SK-N-SH (cell line): ENCODE results near the gene CAVIN3. TPM values are rescaled to one million over a fixed set of nuclear protein-coding genes. Genes with fewer than 3 reads are reported as not detected.

Source experiments
- CTCF ChIA-PET: fragments of 300-600, 350-600 bp; formaldehyde crosslinking; extraction: SDS; loops from one replicate; lab custom pipeline; 2021; lab: Yijun Ruan, JAX
- POLR2A ChIA-PET: fragments of 350-600 bp; sonication (Branson Sonifier 250); formaldehyde crosslinking; extraction: SDS; loops from one replicate; lab custom pipeline; 2020; ENCODE audit warnings: antibody characterized with exemption, inconsistent platforms; lab: Yijun Ruan, JAX
- DNase-seq: peaks from one replicate; pipeline ENCODE4 v3.0.0; 2012
- H2AFZ ChIP-seq: fragments of 200-600 bp; sonication (generic); 2 replicates; pipeline ENCODE4 v1.8.1; 2016; ENCODE audit warnings: antibody characterized with exemption, mild to moderate bottlenecking, low read depth
- H3F3A ChIP-seq: fragments of 200-600 bp; sonication (generic); replicated peaks from 2 replicates; pipeline ENCODE3; 2016; ENCODE audit warnings: antibody characterized with exemption, mild to moderate bottlenecking; ENCODE audit not compliant: insufficient read depth
- H3K27ac ChIP-seq, 2 experiments: fragments of 200-500 bp in 1 of 2; fragments of 200-600 bp in 1 of 2; sonication (Bioruptor generic) in 1 of 2; sonication (generic), shearing (Covaris generic) in 1 of 2; 2 replicates each; pipeline versions ENCODE4 v1.5.1 to v1.6.1; 2014 to 2016; ENCODE audit warnings: low read depth in 2 of 2, inconsistent platforms in 1 of 2, low read length in 1 of 2, mild to moderate bottlenecking in 1 of 2, mixed read lengths in 1 of 2
- H3K27me3 ChIP-seq: fragments of 200-600 bp; sonication (generic), shearing (Covaris generic); 2 replicates; pipeline ENCODE4 v1.6.1; 2016; ENCODE audit warnings: mixed run types; ENCODE audit not compliant: insufficient read depth
- H3K36me3 ChIP-seq, 2 experiments: fragments of 200-500 bp in 1 of 2; fragments of 200-600 bp in 1 of 2; sonication (Bioruptor generic) in 1 of 2; sonication (generic) in 1 of 2; replicated peaks in 1 of 2; 2 replicates each; pipeline versions ENCODE3 to v1.5.1; 2014 to 2016; ENCODE audit warnings: low read length in 1 of 2, mild to moderate bottlenecking in 1 of 2; ENCODE audit not compliant: insufficient read depth in 2 of 2, control insufficient read depth in 1 of 2
- H3K4me1 ChIP-seq, 2 experiments: fragments of 200-500 bp in 1 of 2; fragments of 200-600 bp in 1 of 2; sonication (Bioruptor generic) in 1 of 2; sonication (generic), shearing (Covaris generic) in 1 of 2; 2 replicates each; pipeline versions ENCODE4 v1.5.1 to v1.6.1; 2014 to 2016; ENCODE audit warnings: low read depth in 1 of 2, low read length in 1 of 2, mixed run types in 1 of 2; ENCODE audit not compliant: insufficient read depth in 2 of 2, control insufficient read depth in 1 of 2
- H3K4me2 ChIP-seq: fragments of 200-600 bp; sonication (generic), shearing (Covaris generic); 2 replicates; pipeline ENCODE4 v1.6.1; 2017; ENCODE audit warnings: mixed run types
- H3K4me3 ChIP-seq, 2 experiments: fragments of 200-500 bp in 1 of 2; fragments of 200-600 bp in 1 of 2; sonication (Bioruptor generic) in 1 of 2; sonication (generic), shearing (Covaris generic) in 1 of 2; 2 replicates each; pipeline versions ENCODE4 v1.5.1 to v1.8.1; 2014 to 2016; ENCODE audit warnings: low read depth in 2 of 2, inconsistent platforms in 1 of 2, low read length in 1 of 2, mild to moderate bottlenecking in 1 of 2, mixed read lengths in 1 of 2, moderate library complexity in 1 of 2
- H3K79me2 ChIP-seq: fragments of 200-600 bp; sonication (generic); 2 replicates; pipeline ENCODE4 v1.8.1; 2017; ENCODE audit warnings: mild to moderate bottlenecking; ENCODE audit not compliant: insufficient read depth
- H3K9ac ChIP-seq: fragments of 200-600 bp; sonication (generic); 2 replicates; pipeline ENCODE4 v1.6.1; 2017; ENCODE audit warnings: mixed run types
- H3K9me2 ChIP-seq: fragments of 200-600 bp; sonication (generic); 2 replicates; pipeline ENCODE4 v1.6.1; 2017; ENCODE audit warnings: mixed run types
- H3K9me3 ChIP-seq: fragments of 200-600 bp; sonication (generic); 2 replicates; pipeline ENCODE4 v1.6.1; 2017; ENCODE audit warnings: mixed run types, mild to moderate bottlenecking, moderate library complexity
- H4K20me1 ChIP-seq: fragments of 200-600 bp; sonication (generic); 2 replicates; pipeline ENCODE4 v1.6.1; 2017; ENCODE audit warnings: mild to moderate bottlenecking, mixed run types; ENCODE audit not compliant: insufficient read depth
- CHD2 ChIP-seq: fragments of 150-350 bp; IDR thresholded peaks from 2 replicates; pipeline ENCODE4 v1.6.1; 2018; ENCODE audit warnings: low read length; ENCODE audit not compliant: partially characterized antibody
- ELF1 ChIP-seq: IDR thresholded peaks from 2 replicates; pipeline ENCODE4 v1.4.0; 2012
- EZH2phosphoT487 ChIP-seq: fragments of 200-600 bp; sonication (generic); IDR thresholded peaks from 2 replicates; pipeline ENCODE4 v1.6.1; 2017; ENCODE audit warnings: low read depth, mixed run types, mild to moderate bottlenecking, antibody characterized with exemption, moderate library complexity, borderline replicate concordance
- FOSL2 ChIP-seq: IDR thresholded peaks from 2 replicates; pipeline ENCODE4 v1.4.0; 2012; ENCODE audit warnings: low read depth, mild to moderate bottlenecking, moderate library complexity, borderline replicate concordance
- FOXJ3 ChIP-seq: sonication (generic); formaldehyde crosslinking; IDR thresholded peaks from 2 replicates; pipeline ENCODE4 v1.5.1; 2020; ENCODE audit warnings: mild to moderate bottlenecking, missing genetic modification reagents
- GATA2 ChIP-seq: sonication (generic); formaldehyde crosslinking; IDR thresholded peaks from 2 replicates; pipeline ENCODE4 v1.5.0; 2020; ENCODE audit warnings: mild to moderate bottlenecking, missing genetic modification reagents
- IRF3 ChIP-seq: fragments of 150-350 bp; IDR thresholded peaks from 2 replicates; pipeline ENCODE4 v1.6.1; 2016; ENCODE audit warnings: mild to moderate bottlenecking, low read depth, low read length
- JUND ChIP-seq: IDR thresholded peaks from 2 replicates; pipeline ENCODE4 v1.4.0; 2012
- MEF2A ChIP-seq: IDR thresholded peaks from 2 replicates; pipeline ENCODE4 v1.4.0; 2012; ENCODE audit warnings: low read depth, borderline replicate concordance
- MXI1 ChIP-seq: IDR thresholded peaks from 2 replicates; pipeline ENCODE4 v1.6.1; 2012; ENCODE audit warnings: mild to moderate bottlenecking, low read depth, low read length, improper control_type of control experiment
- NFIC ChIP-seq: IDR thresholded peaks from 2 replicates; pipeline ENCODE4 v1.4.0; 2012; ENCODE audit warnings: borderline replicate concordance
- RAD21 ChIP-seq: IDR thresholded peaks from 2 replicates; pipeline ENCODE4 v1.6.1; 2012; ENCODE audit warnings: mild to moderate bottlenecking, low read length
- RCOR1 ChIP-seq: fragments of 150-350 bp; IDR thresholded peaks from 2 replicates; pipeline ENCODE4 v1.6.1; 2017; ENCODE audit warnings: antibody characterized with exemption, low read length
- RFX5 ChIP-seq: IDR thresholded peaks from 2 replicates; pipeline ENCODE4 v1.6.1; 2012; ENCODE audit warnings: mild to moderate bottlenecking, improper control_type of control experiment, low read length
- RXRA ChIP-seq: IDR thresholded peaks from 2 replicates; pipeline ENCODE4 v1.4.0; 2012; ENCODE audit warnings: low read depth, mild to moderate bottlenecking, borderline replicate concordance
- SMC3 ChIP-seq: IDR thresholded peaks from 2 replicates; pipeline ENCODE4 v1.6.1; 2012; ENCODE audit warnings: low read depth, low read length, improper control_type of control experiment
- TAF1 ChIP-seq: IDR thresholded peaks from 2 replicates; pipeline ENCODE4 v1.6.1; 2012; ENCODE audit warnings: low read depth, mild to moderate bottlenecking, low read length, moderate library complexity, borderline replicate concordance
- TCF12 ChIP-seq: IDR thresholded peaks from 2 replicates; pipeline ENCODE4 v1.4.0; 2012
- ZBTB33 ChIP-seq: IDR thresholded peaks from 2 replicates; pipeline ENCODE4 v1.4.0; 2012; ENCODE audit warnings: low read depth, borderline replicate concordance
- WGBS: methylation state at CpG from one replicate; pipeline ENCODE4 v1.1.6; 2017; ENCODE audit warnings: low lambda C conversion rate; 5-methylcytosine and 5-hydroxymethylcytosine counted together
- polyA plus RNA-seq, 3 experiments: library from polyadenylated mRNA; depleted of rRNA; stranded (reverse); fragments of >200 nt; gene quantifications; 2 replicates each; pipeline ENCODE4 v1.2.3, GENCODE V29; 2012
- TF ChIP-seq, protein P1 (sequence below): fragments of 150-350 bp; IDR thresholded peaks from 2 replicates; pipeline ENCODE4 v1.6.1; 2017; ENCODE audit warnings: antibody characterized with exemption, low read length, low read depth, borderline replicate concordance
- TF ChIP-seq, protein P2 (sequence below): fragments of 200-600 bp; sonication (generic); IDR thresholded peaks from 2 replicates; pipeline ENCODE4 v1.6.1; 2017; ENCODE audit warnings: antibody characterized with exemption, mild to moderate bottlenecking, moderate library complexity

CAVIN3 gene
- polyA plus RNA-seq, 1 of the 3 experiments (the other 2 are of a cell fraction) = 23.5 TPM

GRCh38 chr11:6303661-6304060, 16.6 kb downstream of the CAVIN3 start:
- no peak overlapping the region for H3K27ac ChIP-seq
- H3K27me3 ChIP-seq = peaks cover 17% of the 10 kb centered on the region; the same call in 1 of the 2 replicates
- no peak for TF ChIP-seq FOSL2
- TF ChIP-seq FOXJ3 (CRISPR knock-in tag) = no peak
- no peak for TF ChIP-seq RCOR1
- no peak for TF ChIP-seq ELF1
- no peak for TF ChIP-seq CHD2
- TF ChIP-seq GATA2 = no peak
- TF ChIP-seq ZBTB33 = no peak
- TF ChIP-seq MEF2A = no peak
- TF ChIP-seq NFIC = no peak
- TF ChIP-seq RXRA = no peak
- TF ChIP-seq RAD21 = no peak
- no peak for TF ChIP-seq EZH2phosphoT487
- TF ChIP-seq MXI1 = no peak
- TF ChIP-seq, all 33 proteins: peak for 0
- CTCF ChIA-PET = no interaction called here
- POLR2A ChIA-PET = no interaction called here
- H3F3A ChIP-seq = no peaks in the 10 kb centered on the region
- no peaks in the 10 kb centered on the region for H3K9me3 ChIP-seq
- no peak overlapping the region for H3K4me3 ChIP-seq
- H3K9ac ChIP-seq = no peak overlapping the region
- 40% methylated on average over 6 of the region's 6 CpGs for WGBS
- DNase-seq = no peak
- H3K36me3 ChIP-seq = no peaks in the 10 kb centered on the region
- no peak overlapping the region for H2AFZ ChIP-seq
- H4K20me1 ChIP-seq = no peaks in the 10 kb centered on the region
- no peaks in the 10 kb centered on the region for H3K9me2 ChIP-seq
- no peaks in the 10 kb centered on the region for H3K4me1 ChIP-seq
- H3K4me2 ChIP-seq = no peak overlapping the region
- H3K79me2 ChIP-seq = no peaks in the 10 kb centered on the region

DNA sequence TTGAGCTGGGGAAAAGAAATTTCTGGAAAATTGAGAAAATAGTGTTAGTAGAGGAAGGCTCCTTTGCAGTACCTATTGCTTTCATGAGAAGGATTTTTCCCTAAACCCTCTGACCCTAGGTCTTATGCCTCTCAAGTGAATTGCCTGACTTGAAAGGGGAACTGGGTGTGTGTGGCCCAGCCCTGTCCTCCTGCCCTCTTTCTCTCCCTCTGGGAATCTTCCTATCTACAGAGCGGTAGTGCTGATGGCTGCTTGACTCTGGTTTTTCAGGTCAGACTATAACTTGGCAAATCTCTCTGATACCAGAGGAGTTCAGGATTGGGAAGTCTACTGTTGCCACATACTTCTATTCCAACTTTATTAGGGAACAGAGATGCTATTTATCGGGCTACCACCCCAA, 19.2 kb downstream of the CAVIN3 start:
- no peaks in the 10 kb centered on the region for H3F3A ChIP-seq
- no peaks in the 10 kb centered on the region for H3K9me2 ChIP-seq
- H3K4me1 ChIP-seq = no peaks in the 10 kb centered on the region
- H3K4me3 ChIP-seq = no peak overlapping the region
- H3K36me3 ChIP-seq = no peaks in the 10 kb centered on the region
- H3K27ac ChIP-seq = no peak overlapping the region
- peaks cover 17% of the 10 kb centered on the region; the same call in 1 of the 2 replicates for H3K27me3 ChIP-seq
- no peaks in the 10 kb centered on the region for H3K79me2 ChIP-seq
- DNase-seq = no peak
- POLR2A ChIA-PET = no interaction called here
- H3K9me3 ChIP-seq = no peaks in the 10 kb centered on the region
- no peak overlapping the region for H3K9ac ChIP-seq
- CTCF ChIA-PET = interaction anchor here (1.0 to 2.1 kb wide), 4 partner anchors 31 to 62 kb away, joined by 3 to 10 read pairs (median 3); no protein-coding TSS in a partner anchor
- no peak overlapping the region for H2AFZ ChIP-seq
- H3K4me2 ChIP-seq = no peak overlapping the region
- 41% methylated on average over 2 of the region's 2 CpGs for whole genome bisulfite sequencing
- no peaks in the 10 kb centered on the region for H4K20me1 ChIP-seq
- TF ChIP-seq TCF12 (no peak), GATA2 (no peak), SMC3 (no peak), JUND (no peak), TAF1 (no peak), IRF3 (no peak), CHD2 (no peak), RFX5 (no peak), NFIC (no peak)
- TF ChIP-seq, protein P1, sequence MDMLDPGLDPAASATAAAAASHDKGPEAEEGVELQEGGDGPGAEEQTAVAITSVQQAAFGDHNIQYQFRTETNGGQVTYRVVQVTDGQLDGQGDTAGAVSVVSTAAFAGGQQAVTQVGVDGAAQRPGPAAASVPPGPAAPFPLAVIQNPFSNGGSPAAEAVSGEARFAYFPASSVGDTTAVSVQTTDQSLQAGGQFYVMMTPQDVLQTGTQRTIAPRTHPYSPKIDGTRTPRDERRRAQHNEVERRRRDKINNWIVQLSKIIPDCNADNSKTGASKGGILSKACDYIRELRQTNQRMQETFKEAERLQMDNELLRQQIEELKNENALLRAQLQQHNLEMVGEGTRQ = no peak
- TF ChIP-seq, protein P2, sequence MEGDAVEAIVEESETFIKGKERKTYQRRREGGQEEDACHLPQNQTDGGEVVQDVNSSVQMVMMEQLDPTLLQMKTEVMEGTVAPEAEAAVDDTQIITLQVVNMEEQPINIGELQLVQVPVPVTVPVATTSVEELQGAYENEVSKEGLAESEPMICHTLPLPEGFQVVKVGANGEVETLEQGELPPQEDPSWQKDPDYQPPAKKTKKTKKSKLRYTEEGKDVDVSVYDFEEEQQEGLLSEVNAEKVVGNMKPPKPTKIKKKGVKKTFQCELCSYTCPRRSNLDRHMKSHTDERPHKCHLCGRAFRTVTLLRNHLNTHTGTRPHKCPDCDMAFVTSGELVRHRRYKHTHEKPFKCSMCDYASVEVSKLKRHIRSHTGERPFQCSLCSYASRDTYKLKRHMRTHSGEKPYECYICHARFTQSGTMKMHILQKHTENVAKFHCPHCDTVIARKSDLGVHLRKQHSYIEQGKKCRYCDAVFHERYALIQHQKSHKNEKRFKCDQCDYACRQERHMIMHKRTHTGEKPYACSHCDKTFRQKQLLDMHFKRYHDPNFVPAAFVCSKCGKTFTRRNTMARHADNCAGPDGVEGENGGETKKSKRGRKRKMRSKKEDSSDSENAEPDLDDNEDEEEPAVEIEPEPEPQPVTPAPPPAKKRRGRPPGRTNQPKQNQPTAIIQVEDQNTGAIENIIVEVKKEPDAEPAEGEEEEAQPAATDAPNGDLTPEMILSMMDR = no peak
